Fibroblast of gingiva (primary cell): ENCODE measurements around the gene POLR3A.

Source experiments
- DNase-seq: peaks from one replicate; pipeline ENCODE4 v3.0.0-alpha.2; 2011; ENCODE audit warnings: low read depth

The POLR3A gene

DNA sequence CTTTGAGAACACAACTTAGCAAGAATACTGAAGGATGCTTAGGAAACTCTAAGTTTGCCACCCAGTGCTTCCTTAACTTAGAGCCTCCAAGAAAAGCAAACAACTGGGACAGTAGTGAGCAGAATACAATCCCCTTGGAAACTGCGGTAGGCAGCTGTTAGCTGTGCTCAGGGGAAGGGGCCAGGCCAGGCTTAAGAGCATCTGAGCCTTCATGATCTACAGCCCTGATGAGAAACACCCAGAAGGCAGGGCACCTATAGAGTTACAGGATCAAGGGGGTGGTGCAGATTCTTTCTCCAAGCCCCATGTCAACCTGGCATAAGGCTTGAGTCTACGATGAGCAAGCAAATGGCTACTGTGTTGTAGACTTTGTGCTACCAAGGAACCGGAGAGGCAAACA is 51.4 kb downstream of the POLR3A start:
- DNase-seq, result no peak

DNA sequence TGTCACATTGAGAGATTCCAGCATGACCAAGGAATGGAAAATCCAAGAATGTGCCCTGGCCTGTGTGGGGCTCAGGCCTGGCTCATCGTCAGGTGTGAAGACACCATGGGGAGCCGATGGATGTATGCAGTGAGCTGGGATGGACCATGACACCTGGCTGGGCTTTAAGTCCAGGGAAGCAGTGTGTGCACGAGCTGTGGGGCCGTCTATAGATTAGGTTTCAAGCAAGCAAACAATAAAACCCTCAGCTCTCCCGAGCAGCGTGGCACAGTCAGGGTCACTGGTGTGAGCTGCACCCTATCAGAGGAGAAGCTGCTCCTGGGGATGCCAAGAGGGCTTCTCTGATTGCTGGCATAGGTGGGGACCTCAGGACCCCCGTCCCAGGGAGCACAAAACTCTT is 52.3 kb downstream of the POLR3A start:
- no peak for DNase-seq

GRCh38 chr10:77975086-77975666 is 54.1 kb downstream of the POLR3A start:
- no peak for DNase-seq

GRCh38 chr10:77974396-77975074 is 54.8 kb downstream of the POLR3A start:
- peak; percentile 45 for DNase-seq

GRCh38 chr10:77973276-77973675 is 56.0 kb downstream of the POLR3A start:
- DNase-seq, result no peak

- DNase-seq, result no peak
Measured at GRCh38 chr10:77972148-77972547, 57.2 kb downstream of the POLR3A start.

- DNase-seq, result no peak
Measured at GRCh38 chr10:77971804-77972144, 57.5 kb downstream of the POLR3A start.

- DNase-seq, result peak; percentile 96
Measured at GRCh38 chr10:77970869-77971803, 58.2 kb downstream of the POLR3A start.

DNA sequence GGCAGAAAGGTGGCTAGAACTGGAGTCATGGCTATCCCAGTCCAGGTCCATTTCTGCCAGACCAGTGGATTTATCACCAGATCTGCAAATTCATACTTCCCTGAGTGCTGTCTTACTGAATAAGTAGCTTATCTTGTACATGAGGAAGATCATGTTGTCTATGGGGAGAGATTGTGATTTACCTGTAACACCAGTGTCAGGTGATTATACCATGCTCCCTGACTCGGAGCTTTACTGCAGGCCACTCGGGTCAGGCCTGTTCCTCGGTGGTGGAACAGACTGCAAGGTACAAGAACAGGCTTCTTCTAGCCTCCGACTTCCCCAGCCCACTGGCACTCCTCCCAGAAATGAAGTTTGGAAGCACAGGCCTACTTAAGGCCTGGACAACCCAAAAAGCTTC is 60.2 kb downstream of the POLR3A start:
- DNase-seq, result no peak

DNA sequence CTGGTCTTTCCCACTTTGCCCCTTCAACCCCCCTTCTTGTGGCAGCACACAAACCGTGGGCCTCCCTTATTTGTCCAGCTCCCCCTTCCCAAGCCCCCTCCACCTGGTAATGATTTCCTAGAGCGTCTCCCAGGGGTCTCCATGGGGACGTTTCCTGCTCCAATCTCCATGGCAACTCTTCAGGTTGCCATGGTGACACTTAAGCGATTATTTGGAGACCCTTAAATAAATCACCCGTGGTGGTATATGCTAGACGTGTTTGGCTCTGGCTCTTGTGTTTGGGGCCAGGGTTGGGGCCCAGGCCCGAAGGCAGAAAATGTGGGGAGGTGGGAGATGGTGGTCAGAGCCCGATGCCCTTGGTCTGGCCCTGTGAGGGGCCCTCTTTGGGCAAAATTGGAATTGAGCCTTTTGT is 61.7 kb downstream of the POLR3A start:
- DNase-seq, result no peak

DNA sequence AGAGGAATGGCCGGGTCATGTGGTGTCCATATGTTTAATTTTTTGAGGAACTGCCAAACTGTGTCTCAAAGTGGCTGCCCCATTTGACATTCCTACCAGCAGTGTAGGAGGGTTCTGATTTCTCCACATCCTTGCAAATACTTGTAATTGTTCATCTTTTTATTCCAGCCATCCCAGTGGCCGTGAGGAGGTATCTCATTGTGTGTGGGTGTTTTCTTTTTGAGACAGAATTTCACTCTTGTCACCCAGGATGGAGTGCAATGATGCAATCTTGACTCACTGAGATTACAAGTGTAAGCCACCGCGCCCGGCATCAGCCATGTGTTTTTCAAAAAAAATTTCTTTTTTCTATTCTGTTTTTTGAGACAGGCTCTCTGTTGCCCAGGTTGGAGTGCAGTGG is 64.0 kb downstream of the POLR3A start:
- DNase-seq, result peak; percentile 84

DNA sequence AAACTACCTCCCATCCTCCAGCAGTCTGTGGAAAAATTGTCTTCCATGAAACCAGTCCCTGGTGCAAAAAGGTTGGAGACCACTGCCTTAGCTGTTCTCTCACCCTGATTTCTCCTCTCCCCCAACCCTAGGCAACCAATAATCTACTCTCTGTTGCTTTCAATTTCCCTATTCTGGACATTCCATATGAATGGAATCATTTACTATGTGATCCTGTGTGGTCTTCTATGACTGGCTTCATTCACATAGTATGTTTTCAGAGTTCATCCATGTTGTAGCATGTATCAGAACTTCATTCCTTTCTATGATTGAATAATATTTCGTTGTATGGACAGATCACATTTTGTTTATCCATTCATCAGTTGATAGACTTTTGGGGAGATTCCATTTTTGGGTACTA is 64.5 kb downstream of the POLR3A start:
- DNase-seq, result no peak

- no peak for DNase-seq
Measured at GRCh38 chr10:77963901-77964300, 65.4 kb downstream of the POLR3A start.

GRCh38 chr10:77962350-77963146 is 66.8 kb downstream of the POLR3A start:
- DNase-seq, result no peak

DNA sequence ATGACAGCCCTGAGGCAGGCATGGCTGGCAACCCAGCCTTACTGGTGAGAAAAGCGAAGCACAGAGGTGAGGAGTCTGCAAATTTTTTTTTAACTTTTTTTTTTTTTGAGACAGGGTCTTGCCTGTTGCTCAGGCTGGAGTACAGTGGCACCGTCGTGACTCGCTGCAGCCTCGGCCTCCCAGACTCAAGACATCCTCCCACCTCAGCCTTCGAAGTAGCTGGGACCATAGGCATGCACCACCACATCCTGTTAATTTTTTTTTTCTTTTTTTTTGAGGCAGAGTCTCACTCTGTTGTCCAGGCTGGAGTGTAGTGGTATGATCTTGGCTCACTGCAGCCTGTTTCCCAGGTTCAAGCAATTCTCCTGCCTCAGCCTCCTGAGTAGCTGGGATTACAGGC is 67.6 kb downstream of the POLR3A start:
- DNase-seq, result no peak

GRCh38 chr10:77960829-77961329 is 68.4 kb downstream of the POLR3A start:
- DNase-seq, result no peak

DNA sequence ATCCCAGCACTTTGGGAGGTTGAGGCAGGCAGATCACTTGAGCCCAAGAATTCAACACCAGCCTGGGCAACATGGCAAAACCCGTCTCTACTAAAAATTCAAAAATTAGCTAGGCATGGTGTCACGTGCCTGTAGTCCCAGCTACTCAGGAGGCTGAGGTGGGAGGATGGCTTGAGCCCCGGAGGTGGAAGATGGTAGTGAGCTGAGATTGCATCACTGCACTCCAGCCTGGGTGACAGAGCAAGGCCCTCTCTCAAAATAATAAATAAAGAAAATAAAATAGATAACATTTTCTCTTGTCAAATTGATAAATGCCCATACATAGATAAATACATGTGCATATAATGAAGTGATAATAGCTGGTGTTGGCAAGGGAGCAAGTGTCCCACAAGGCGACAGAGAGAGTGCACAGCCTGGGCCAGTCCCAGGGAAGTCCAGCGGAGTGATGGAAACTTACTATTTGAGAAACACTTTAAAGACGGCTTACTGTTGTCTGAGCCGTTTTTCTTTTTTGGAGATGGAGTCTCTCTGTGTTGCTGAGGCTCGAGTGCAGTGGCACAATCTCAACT is 69.3 kb downstream of the POLR3A start:
- no peak for DNase-seq

- no peak for DNase-seq
Measured at GRCh38 chr10:77959384-77959783, 69.9 kb downstream of the POLR3A start.

DNA sequence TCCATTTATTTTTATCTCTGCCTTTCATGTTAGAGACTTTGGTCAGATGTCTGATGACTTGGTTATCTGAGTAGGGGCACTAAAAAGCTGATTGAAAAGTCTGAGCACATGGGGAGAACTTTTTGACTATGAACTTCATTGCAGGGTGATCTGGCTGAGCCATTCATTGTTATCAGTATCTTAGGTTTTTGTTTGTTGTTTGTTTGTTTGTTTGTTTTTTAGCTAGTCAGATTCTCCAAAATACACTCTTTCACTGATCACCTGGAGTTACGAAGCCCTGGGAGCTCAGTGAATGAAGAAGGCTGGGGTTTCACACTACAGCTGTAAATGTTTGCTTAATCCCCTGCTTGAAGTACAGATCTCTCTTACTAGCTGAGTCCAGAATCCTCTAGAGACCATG is 74.2 kb downstream of the POLR3A start:
- DNase-seq, result no peak

- DNase-seq, result no peak
Measured at GRCh38 chr10:77949167-77949566, 80.1 kb downstream of the POLR3A start.

GRCh38 chr10:77946084-77946483 is 83.2 kb downstream of the POLR3A start:
- no peak for DNase-seq

DNA sequence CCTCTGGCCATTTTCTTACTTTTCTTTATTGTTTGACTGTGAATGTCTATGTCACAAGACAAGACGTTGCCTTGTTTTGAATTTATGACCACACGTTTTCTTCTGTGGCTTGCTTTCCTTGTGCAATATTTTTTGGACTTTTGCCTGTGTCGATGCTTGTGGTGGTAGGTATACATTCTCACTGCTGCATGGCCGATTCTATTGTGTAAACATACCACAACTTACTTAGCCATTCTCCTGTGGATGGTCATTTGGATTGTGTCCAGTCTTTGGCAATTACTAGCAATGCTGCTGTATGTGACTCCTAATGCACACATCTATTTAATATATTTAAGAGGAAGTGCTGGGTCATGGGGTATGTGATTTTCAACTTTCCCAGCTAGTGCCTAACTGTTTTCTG is 84.8 kb downstream of the POLR3A start:
- DNase-seq, result peak; percentile 94
